Epithelial cell of esophagus (primary cell): ENCODE measurements around the gene SLC22A4.

Experiments used
- DNase-seq: peaks from one replicate; pipeline ENCODE4 v3.0.0; 2010; ENCODE audit warnings: low read depth
- H3K4me3 ChIP-seq: 2 replicates; pipeline ENCODE4 v1.5.1; 2011; ENCODE audit warnings: mild to moderate bottlenecking, low read length, control low read depth
- TF ChIP-seq, protein P1 (sequence below): IDR thresholded peaks from 2 replicates; pipeline ENCODE4 v1.5.1; 2011; ENCODE audit warnings: low read depth, mild to moderate bottlenecking, low read length, control low read depth, inconsistent platforms; ENCODE audit not compliant: insufficient read depth; ENCODE audit errors: missing control alignments

Gene SLC22A4

DNA sequence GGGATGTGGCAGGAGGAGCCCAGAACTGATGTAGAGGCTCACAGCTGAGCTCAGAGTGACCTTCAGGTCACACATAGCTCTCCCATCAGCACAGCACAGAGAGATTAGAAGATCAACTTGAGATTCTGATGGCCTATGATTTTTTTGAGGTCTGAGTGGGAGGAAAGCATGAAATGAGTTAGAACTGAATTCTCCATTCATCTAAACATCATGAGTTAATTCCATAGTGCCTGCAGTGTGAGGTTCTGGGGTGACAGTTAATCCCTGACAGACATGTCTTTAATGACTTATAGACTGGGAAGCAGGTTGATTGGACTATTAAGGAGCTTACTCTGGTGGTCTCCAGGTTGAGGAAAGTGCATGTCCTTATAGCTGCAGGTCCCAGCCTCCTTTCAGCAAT is 97.7 kb downstream of the SLC22A4 start:
- DNase-seq: no peak
- TF ChIP-seq, protein P1, sequence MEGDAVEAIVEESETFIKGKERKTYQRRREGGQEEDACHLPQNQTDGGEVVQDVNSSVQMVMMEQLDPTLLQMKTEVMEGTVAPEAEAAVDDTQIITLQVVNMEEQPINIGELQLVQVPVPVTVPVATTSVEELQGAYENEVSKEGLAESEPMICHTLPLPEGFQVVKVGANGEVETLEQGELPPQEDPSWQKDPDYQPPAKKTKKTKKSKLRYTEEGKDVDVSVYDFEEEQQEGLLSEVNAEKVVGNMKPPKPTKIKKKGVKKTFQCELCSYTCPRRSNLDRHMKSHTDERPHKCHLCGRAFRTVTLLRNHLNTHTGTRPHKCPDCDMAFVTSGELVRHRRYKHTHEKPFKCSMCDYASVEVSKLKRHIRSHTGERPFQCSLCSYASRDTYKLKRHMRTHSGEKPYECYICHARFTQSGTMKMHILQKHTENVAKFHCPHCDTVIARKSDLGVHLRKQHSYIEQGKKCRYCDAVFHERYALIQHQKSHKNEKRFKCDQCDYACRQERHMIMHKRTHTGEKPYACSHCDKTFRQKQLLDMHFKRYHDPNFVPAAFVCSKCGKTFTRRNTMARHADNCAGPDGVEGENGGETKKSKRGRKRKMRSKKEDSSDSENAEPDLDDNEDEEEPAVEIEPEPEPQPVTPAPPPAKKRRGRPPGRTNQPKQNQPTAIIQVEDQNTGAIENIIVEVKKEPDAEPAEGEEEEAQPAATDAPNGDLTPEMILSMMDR: no peak
- H3K4me3 ChIP-seq: no peak overlapping the region

DNA sequence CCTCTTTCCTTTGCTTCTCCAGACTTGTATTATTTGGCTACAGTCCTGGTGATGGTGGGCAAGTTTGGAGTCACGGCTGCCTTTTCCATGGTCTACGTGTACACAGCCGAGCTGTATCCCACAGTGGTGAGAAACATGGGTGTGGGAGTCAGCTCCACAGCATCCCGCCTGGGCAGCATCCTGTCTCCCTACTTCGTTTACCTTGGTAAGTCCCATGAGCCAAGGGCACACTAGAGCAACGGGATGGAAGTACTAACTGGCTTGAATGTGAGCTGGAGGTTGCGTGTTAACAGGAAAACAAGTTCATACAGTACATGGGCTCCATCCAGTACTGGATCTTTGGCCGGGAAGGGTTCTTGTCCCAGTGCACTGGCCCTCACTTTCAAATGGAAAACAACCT is 98.2 kb downstream of the SLC22A4 start:
- H3K4me3 ChIP-seq: no peak overlapping the region
- TF ChIP-seq, protein P1: no peak
- DNase-seq: no peak

DNA sequence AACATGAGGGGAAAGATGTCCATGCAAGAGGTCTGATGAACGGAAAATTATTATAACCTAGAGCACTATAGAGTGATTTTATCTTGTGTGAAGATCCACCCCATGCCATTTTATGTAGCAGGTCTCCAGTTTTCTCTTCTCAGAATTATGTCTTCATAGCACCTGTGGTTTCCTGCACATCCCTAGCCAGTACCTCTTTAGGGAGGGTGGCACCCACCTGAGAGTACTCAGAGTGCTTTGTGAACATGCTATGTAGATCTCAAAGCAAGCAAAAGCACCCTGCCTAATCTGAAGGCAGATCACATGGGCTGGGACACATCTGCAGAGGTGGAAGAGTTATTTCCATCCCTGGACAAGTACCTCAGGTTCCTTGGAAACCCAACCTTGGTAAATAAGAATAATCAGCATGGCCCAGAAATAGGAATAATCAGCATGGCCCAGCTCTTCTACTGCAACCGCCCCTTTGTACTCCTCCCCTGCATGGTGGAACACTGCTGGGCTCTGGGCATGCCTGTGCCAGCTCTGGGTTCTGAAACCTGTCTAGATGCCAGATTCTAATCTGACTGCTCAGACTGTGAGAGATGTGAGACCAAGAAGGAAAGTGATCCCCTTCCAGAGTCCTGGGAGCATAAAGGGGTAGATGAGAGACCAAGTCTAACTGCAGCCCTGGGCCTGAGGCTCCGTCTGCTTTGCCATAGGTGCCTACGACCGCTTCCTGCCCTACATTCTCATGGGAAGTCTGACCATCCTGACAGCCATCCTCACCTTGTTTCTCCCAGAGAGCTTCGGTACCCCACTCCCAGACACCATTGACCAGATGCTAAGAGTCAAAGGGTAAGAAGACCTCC is 99.0 kb downstream of the SLC22A4 start:
- no peak for DNase-seq
- H3K4me3 ChIP-seq: no peak overlapping the region
- TF ChIP-seq, protein P1: no peak
